ENCODE results near the gene CHD2.

Gene CHD2

GRCh38 chr15:93073465-93073952 is 173.4 kb downstream of the CHD2 start:
- no peak for TF ChIP-seq CTCF (IDR thresholded peaks at IDR 0.05; ENCODE audit: control insufficient read depth, insufficient read depth, low read depth, low read length, missing control alignments)
- no peak overlapping the region; the same call in 1 of the 2 replicates for H3K4me3 ChIP-seq (ENCODE audit: control insufficient read depth, low read depth, low read length)
- DNase-seq (ENCODE audit: low read depth) = no peak

DNA sequence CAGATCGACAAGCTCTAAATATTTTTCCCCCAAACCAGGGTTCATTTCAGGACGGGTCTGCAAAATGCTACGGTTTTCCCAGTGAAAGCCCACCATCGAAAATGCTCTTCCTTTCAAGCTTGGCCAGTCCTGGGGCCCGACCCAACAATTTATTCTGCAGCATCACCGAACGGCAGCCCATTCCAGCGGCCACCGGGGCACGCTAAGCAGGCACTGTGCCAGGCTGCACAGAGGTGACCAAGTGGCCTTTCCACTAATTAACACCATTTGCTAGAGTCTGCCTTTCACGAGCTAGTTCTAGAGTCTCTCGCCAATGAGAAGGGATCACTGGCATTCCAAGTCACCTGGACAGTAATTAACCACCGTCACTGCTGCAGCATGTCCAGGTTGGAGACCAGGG is 174.5 kb downstream of the CHD2 start:
- H3K4me3 ChIP-seq (ENCODE audit: control insufficient read depth, low read depth, low read length) = no peak overlapping the region
- TF ChIP-seq CTCF (IDR thresholded peaks at IDR 0.05; ENCODE audit: control insufficient read depth, insufficient read depth, low read depth, low read length, missing control alignments) = no peak
- DNase-seq (ENCODE audit: low read depth) = no peak

GRCh38 chr15:93076217-93076616 is 176.1 kb downstream of the CHD2 start:
- DNase-seq (ENCODE audit: low read depth) = no peak
- H3K4me3 ChIP-seq (ENCODE audit: control insufficient read depth, low read depth, low read length) = no peak overlapping the region
- TF ChIP-seq CTCF (IDR thresholded peaks at IDR 0.05; ENCODE audit: control insufficient read depth, insufficient read depth, low read depth, low read length, missing control alignments) = no peak

- H3K4me3 ChIP-seq (ENCODE audit: control insufficient read depth, low read depth, low read length) = no peak overlapping the region
- TF ChIP-seq CTCF (IDR thresholded peaks at IDR 0.05; ENCODE audit: control insufficient read depth, insufficient read depth, low read depth, low read length, missing control alignments) = no peak
- no peak for DNase-seq (ENCODE audit: low read depth)
Observed at GRCh38 chr15:93076875-93077274, 176.8 kb downstream of the CHD2 start.
